WTC11 (cell line): Measurements from ENCODE around the gene ECT2.

Experiments used
- ATF2 ChIP-seq: sonication (generic); formaldehyde crosslinking; IDR thresholded peaks from 2 replicates; pipeline ENCODE4 v1.8.1; 2022; ENCODE audit warnings: low read depth, missing genetic modification reagents, borderline replicate concordance
- ATF3 ChIP-seq: sonication (generic); formaldehyde crosslinking; conservative IDR thresholded peaks from 2 replicates; pipeline ENCODE4 v1.8.1; 2022; ENCODE audit warnings: mild to moderate bottlenecking, missing genetic modification reagents
- CTCF ChIP-seq: fragments of 200-600 bp; IDR thresholded peaks from 2 replicates; pipeline ENCODE4 v1.8.0; 2022; ENCODE audit warnings: antibody characterized with exemption
- ELF4 ChIP-seq: sonication (generic); formaldehyde crosslinking; IDR thresholded peaks from 2 replicates; pipeline ENCODE4 v1.8.1; 2022; ENCODE audit warnings: low read depth, mild to moderate bottlenecking, moderate library complexity, missing genetic modification reagents
- FOXP1 ChIP-seq: sonication (generic); formaldehyde crosslinking; IDR thresholded peaks from 2 replicates; pipeline ENCODE4 v1.8.0; 2022; ENCODE audit warnings: missing genetic modification reagents, mild to moderate bottlenecking, moderate library complexity, borderline replicate concordance
- JUN ChIP-seq: sonication (generic); formaldehyde crosslinking; IDR thresholded peaks from 2 replicates; pipeline ENCODE4 v1.8.0; 2023; ENCODE audit warnings: mild to moderate bottlenecking, missing genetic modification reagents
- MYBL2 ChIP-seq: sonication (generic); formaldehyde crosslinking; IDR thresholded peaks from 2 replicates; pipeline ENCODE4 v1.8.1; 2023; ENCODE audit warnings: mild to moderate bottlenecking, moderate library complexity, missing genetic modification reagents
- OVOL2 ChIP-seq: fragments of 250-450 bp; sonication (Bioruptor Pico); IDR thresholded peaks from 2 replicates; pipeline ENCODE4 v1.9.0; 2021; ENCODE audit warnings: mild to moderate bottlenecking, borderline replicate concordance
- PRDM15 ChIP-seq: sonication (generic); formaldehyde crosslinking; IDR thresholded peaks from 2 replicates; pipeline ENCODE4 v1.8.0; 2022; ENCODE audit warnings: missing genetic modification reagents
- TEAD4 ChIP-seq: sonication (generic); formaldehyde crosslinking; IDR thresholded peaks from 2 replicates; pipeline ENCODE4 v1.8.0; 2022; ENCODE audit warnings: mild to moderate bottlenecking, missing genetic modification reagents
- TP53 ChIP-seq: sonication (generic); formaldehyde crosslinking; IDR thresholded peaks from 2 replicates; pipeline ENCODE4 v1.8.1; 2023; ENCODE audit warnings: mild to moderate bottlenecking, missing genetic modification reagents
- USF2 ChIP-seq: sonication (generic); formaldehyde crosslinking; IDR thresholded peaks from 2 replicates; pipeline ENCODE4 v1.8.1; 2023; ENCODE audit warnings: mild to moderate bottlenecking, missing genetic modification reagents, moderate library complexity
- ZNF532 ChIP-seq: fragments of 250-450 bp; sonication (Bioruptor Pico); IDR thresholded peaks from 2 replicates; pipeline ENCODE4 v1.9.0; 2021; ENCODE audit warnings: mild to moderate bottlenecking, borderline replicate concordance

- TF ChIP-seq TP53 (no peak), MYBL2 (CRISPR knock-in tag) (no peak), CTCF (no peak), PRDM15 (CRISPR knock-in tag) (no peak; the same call in 1 of the 2 replicates), ATF2 (no peak), ATF3 (CRISPR knock-in tag) (no peak), OVOL2 (CRISPR knock-in tag) (no peak), ELF4 (CRISPR knock-in tag) (no peak), USF2 (CRISPR knock-in tag) (no peak), FOXP1 (CRISPR knock-in tag) (no peak), TEAD4 (no peak), JUN (CRISPR knock-in tag) (no peak), ZNF532 (CRISPR knock-in tag) (no peak)
These were observed 714 bp downstream of the ECT2 start for GRCh38 chr3:172751175-172751704.
